PC-3 (cell line): Measurements from ENCODE around the gene SMC1A. TPM values are rescaled to one million over a fixed set of nuclear protein-coding genes. Genes with fewer than 3 reads are reported as not detected.

Experiments
- ATAC-seq: fragments of 200-7000 bp; cut with Tn5 transposase; 2 replicates; pipeline ENCODE4 v1.9.1; 2020; ENCODE audit warnings: mild to moderate bottlenecking, moderate library complexity
- BruUV-seq: library from RNA; stranded (reverse); fragments of 400-500 nt; replicated peaks from 2 replicates; lab custom pipeline; 2021; lab: Mats Ljungman, UMichigan
- CTCF ChIA-PET: fragments of 300-600 bp; sonication (Branson Sonifier 250); formaldehyde crosslinking; loops from one replicate; lab custom pipeline; 2022; ENCODE audit warnings: antibody characterized with exemption; lab: Charles Lee
- POLR2A ChIA-PET: fragments of 300-600 bp; sonication (Branson Sonifier 250); formaldehyde crosslinking; loops from one replicate; lab custom pipeline; 2022; ENCODE audit warnings: antibody characterized with exemption; ENCODE audit not compliant: unreplicated experiment; lab: Charles Lee
- DNase-seq: peaks from one replicate; pipeline ENCODE4 v3.0.0-alpha.2; 2015
- H2AFZ ChIP-seq: fragments of 300-600 bp; sonication (generic); 2 replicates; pipeline ENCODE4 v1.6.0; 2016; ENCODE audit warnings: antibody characterized with exemption, low read length
- H3F3A ChIP-seq: fragments of 300-600 bp; sonication (generic); one replicate; pipeline ENCODE4 v1.6.0; 2017; ENCODE audit warnings: antibody characterized with exemption, low read length, control low read depth, mild to moderate bottlenecking; ENCODE audit not compliant: unreplicated experiment
- H3K27ac ChIP-seq: fragments of 300-600 bp; sonication (generic); 2 replicates; pipeline ENCODE4 v1.5.1; 2016; ENCODE audit warnings: mild to moderate bottlenecking, low read length
- H3K27me3 ChIP-seq: fragments of 300-600 bp; sonication (generic); 2 replicates; pipeline ENCODE4 v1.6.1; 2016; ENCODE audit warnings: low read length, mixed read lengths
- H3K36me3 ChIP-seq: fragments of 300-600 bp; sonication (generic); 2 replicates; pipeline ENCODE4 v1.6.1; 2016; ENCODE audit warnings: low read depth, mixed run types, low read length, mixed read lengths
- H3K4me1 ChIP-seq: fragments of 300-600 bp; sonication (generic); 2 replicates; pipeline ENCODE4 v1.5.1; 2016; ENCODE audit warnings: low read length; ENCODE audit not compliant: insufficient read depth
- H3K4me2 ChIP-seq: fragments of 300-600 bp; sonication (generic); 2 replicates; pipeline ENCODE4 v1.6.0; 2016; ENCODE audit warnings: low read length
- H3K4me3 ChIP-seq: fragments of 300-600 bp; sonication (generic); 2 replicates; pipeline ENCODE4 v1.5.1; 2016; ENCODE audit warnings: mild to moderate bottlenecking, low read length, mixed read lengths
- H3K79me2 ChIP-seq: fragments of 300-600 bp; sonication (generic); 2 replicates; pipeline ENCODE4 v1.6.1; 2017; ENCODE audit warnings: low read length, mixed read lengths
- H3K9ac ChIP-seq: fragments of 300-600 bp; sonication (generic); 2 replicates; pipeline ENCODE4 v1.6.0; 2016; ENCODE audit warnings: mild to moderate bottlenecking, low read length
- H3K9me2 ChIP-seq: fragments of 300-600 bp; sonication (generic); replicated peaks from 2 replicates; pipeline ENCODE4 v1.6.1; 2016; ENCODE audit warnings: mixed run types, low read length, mixed read lengths
- H3K9me3 ChIP-seq: fragments of 300-600 bp; sonication (generic); 2 replicates; pipeline ENCODE4 v1.6.1; 2016; ENCODE audit warnings: low read length, mixed read lengths
- H4K20me1 ChIP-seq: fragments of 300-600 bp; sonication (generic); 2 replicates; pipeline ENCODE4 v1.6.1; 2016; ENCODE audit warnings: low read length, mixed read lengths
- EZH2 ChIP-seq: fragments of 300-600 bp; sonication (generic); IDR thresholded peaks from one replicate; pipeline ENCODE4 v1.6.1; 2017; ENCODE audit warnings: antibody characterized with exemption, mild to moderate bottlenecking, low read length; ENCODE audit not compliant: unreplicated experiment
- EZH2phosphoT487 ChIP-seq: fragments of 300-600 bp; sonication (generic); IDR thresholded peaks from 2 replicates; pipeline ENCODE4 v1.6.1; 2018; ENCODE audit warnings: mild to moderate bottlenecking, antibody characterized with exemption, low read length, borderline replicate concordance
- intact Hi-C: fragments of 100-400 bp; cut with micrococcal nuclease; formaldehyde crosslinking; loops from 2 replicates; pipeline ENCODE4 v1.9.0; 2023
- total RNA-seq: library from RNA; depleted of rRNA; stranded (reverse); fragments of >200 nt; gene quantifications from 2 replicates; pipeline ENCODE4 v1.2.3, GENCODE V29; 2014
- TF ChIP-seq, protein P1 (sequence below): fragments of 300-600 bp; sonication (generic); conservative IDR thresholded peaks from 2 replicates; pipeline ENCODE4 v1.5.1; 2017; ENCODE audit warnings: antibody characterized with exemption, low read depth, mild to moderate bottlenecking, low read length

SMC1A gene
- total RNA-seq, 1 experiment from 2014 or later, result 47.6 TPM

DNA sequence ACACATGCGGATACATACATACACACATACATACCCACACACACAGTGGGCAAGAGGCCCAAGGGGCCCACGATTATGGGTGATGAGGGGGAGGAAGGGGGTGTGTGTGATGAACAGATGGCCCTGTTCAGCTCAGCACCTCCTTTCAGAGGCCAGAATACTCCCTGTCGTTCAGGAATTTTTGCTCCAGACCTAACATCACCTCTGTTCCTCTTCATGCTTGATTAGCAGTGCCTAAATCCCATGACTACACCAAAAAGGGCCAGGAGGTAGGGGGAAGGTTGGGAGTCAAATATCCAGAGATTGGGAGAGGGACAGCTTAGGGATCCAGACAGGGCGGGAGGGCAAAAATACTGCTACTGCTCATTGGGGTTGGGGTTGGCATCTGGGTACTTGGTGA, 42.7 kb downstream of the SMC1A start:
- Histone ChIP-seq H3F3A (no peaks in the 10 kb centered on the region), H4K20me1 (no peaks in the 10 kb centered on the region; the same call in 1 of the 2 replicates), H3K36me3 (peaks cover 52% of the 10 kb centered on the region), H3K27ac (no peak overlapping the region), H3K4me3 (no peak overlapping the region), H3K9me2 (no peaks in the 10 kb centered on the region), H2AFZ (no peak overlapping the region), H3K9ac (no peak overlapping the region), H3K27me3 (no peaks in the 10 kb centered on the region), H3K4me1 (no peaks in the 10 kb centered on the region), H3K9me3 (no peaks in the 10 kb centered on the region), H3K4me2 (no peak overlapping the region), H3K79me2 (no peaks in the 10 kb centered on the region)
- DNase-seq, result no peak
- TF ChIP-seq EZH2phosphoT487, result no peak
- TF ChIP-seq, protein P1, sequence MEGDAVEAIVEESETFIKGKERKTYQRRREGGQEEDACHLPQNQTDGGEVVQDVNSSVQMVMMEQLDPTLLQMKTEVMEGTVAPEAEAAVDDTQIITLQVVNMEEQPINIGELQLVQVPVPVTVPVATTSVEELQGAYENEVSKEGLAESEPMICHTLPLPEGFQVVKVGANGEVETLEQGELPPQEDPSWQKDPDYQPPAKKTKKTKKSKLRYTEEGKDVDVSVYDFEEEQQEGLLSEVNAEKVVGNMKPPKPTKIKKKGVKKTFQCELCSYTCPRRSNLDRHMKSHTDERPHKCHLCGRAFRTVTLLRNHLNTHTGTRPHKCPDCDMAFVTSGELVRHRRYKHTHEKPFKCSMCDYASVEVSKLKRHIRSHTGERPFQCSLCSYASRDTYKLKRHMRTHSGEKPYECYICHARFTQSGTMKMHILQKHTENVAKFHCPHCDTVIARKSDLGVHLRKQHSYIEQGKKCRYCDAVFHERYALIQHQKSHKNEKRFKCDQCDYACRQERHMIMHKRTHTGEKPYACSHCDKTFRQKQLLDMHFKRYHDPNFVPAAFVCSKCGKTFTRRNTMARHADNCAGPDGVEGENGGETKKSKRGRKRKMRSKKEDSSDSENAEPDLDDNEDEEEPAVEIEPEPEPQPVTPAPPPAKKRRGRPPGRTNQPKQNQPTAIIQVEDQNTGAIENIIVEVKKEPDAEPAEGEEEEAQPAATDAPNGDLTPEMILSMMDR, result no peak
- TF ChIP-seq EZH2, result no peak
- intact Hi-C loops, result no loop called here
- CTCF ChIA-PET, result no interaction called here
- POLR2A ChIA-PET, result no interaction called here
- BruUV-seq, result no TSS peak
- ATAC-seq, result no peak

DNA sequence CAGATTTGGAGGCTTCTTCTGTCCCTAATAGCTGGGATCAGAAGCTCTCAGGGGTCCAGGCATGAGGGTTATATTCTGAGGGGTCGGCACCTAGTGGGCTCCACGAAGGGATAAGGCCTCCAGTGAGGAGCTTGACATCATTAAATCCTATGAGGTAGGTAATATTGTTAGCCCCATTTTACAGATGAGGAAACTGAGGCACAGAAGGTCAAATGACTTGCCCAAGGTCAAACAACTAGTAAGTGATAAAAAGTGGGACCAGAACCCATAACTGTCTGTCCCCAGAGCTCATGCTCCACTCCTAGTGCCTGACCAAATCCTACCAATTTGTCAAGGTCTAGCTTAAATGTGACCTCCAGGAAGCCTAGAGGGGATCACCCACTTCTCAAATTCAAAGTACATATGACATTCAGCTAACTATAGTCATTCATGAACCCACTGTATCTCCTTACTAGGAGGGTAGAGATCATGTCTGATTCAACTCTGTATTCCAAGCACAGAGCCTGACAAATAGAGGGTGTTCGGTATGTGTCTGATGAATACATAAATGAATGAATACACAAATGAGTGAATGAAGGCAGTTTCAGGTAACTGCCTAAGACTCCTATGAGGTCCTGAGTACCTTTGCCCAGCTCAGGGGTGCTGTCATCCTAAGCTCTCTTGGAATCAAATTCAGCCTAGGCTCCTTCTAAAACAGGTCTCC, 43.3 kb downstream of the SMC1A start:
- Histone ChIP-seq H4K20me1 (no peaks in the 10 kb centered on the region; the same call in 1 of the 2 replicates), H3K27me3 (no peaks in the 10 kb centered on the region), H3K9me3 (no peaks in the 10 kb centered on the region), H3K36me3 (peaks cover 52% of the 10 kb centered on the region), H3K4me3 (no peak overlapping the region), H2AFZ (no peak overlapping the region), H3K4me2 (no peak overlapping the region), H3K79me2 (no peaks in the 10 kb centered on the region), H3K9ac (no peak overlapping the region), H3K27ac (no peak overlapping the region), H3K4me1 (no peaks in the 10 kb centered on the region), H3F3A (no peaks in the 10 kb centered on the region), H3K9me2 (no peaks in the 10 kb centered on the region)
- ChIA-PET CTCF (no interaction called here), POLR2A (interaction anchor here (0.6 kb wide), 1 partner anchor 114 kb away, joined by 5 read pairs; no protein-coding TSS in a partner anchor)
- DNase-seq, result no peak
- intact Hi-C loops, result no loop called here
- BruUV-seq, result TSS peak; percentile 45
- TF ChIP-seq EZH2phosphoT487, result no peak
- TF ChIP-seq, protein P1, result no peak
- TF ChIP-seq EZH2, result no peak
- no peak for ATAC-seq

GRCh38 chrX:53377464-53377863, 45.0 kb downstream of the SMC1A start:
- Histone ChIP-seq H2AFZ (no peak overlapping the region), H3K79me2 (no peaks in the 10 kb centered on the region), H3K27me3 (no peaks in the 10 kb centered on the region), H3F3A (no peaks in the 10 kb centered on the region), H3K36me3 (peaks cover 38% of the 10 kb centered on the region), H3K4me1 (no peaks in the 10 kb centered on the region), H3K27ac (no peak overlapping the region), H3K4me3 (no peak overlapping the region), H3K4me2 (no peak overlapping the region), H3K9ac (no peak overlapping the region), H4K20me1 (no peaks in the 10 kb centered on the region; the same call in 1 of the 2 replicates), H3K9me3 (no peaks in the 10 kb centered on the region), H3K9me2 (no peaks in the 10 kb centered on the region)
- TF ChIP-seq EZH2phosphoT487 (no peak), EZH2 (no peak)
- TF ChIP-seq, protein P1, result no peak
- ChIA-PET CTCF (no interaction called here), POLR2A (no interaction called here)
- no peak for ATAC-seq
- intact Hi-C loops, result no loop called here
- DNase-seq, result no peak
- no TSS peak for BruUV-seq
